Neutrophil (primary cell): ENCODE measurements around the gene SERPINB7.
A peak's percentile ranks its signal among the peaks of the same experiment; 100 is the strongest.

Experiments
- H3K27ac ChIP-seq: fragments of 200-600 bp; sonication (generic); 2 replicates; pipeline ENCODE4 v1.5.1; 2016; ENCODE audit warnings: mild to moderate bottlenecking, moderate library complexity
- H3K27me3 ChIP-seq: fragments of 200-600 bp; sonication (generic); 2 replicates; pipeline ENCODE4 v1.6.0; 2016; ENCODE audit warnings: mild to moderate bottlenecking
- H3K36me3 ChIP-seq: fragments of 200-600 bp; sonication (generic); 2 replicates; pipeline ENCODE4 v1.5.1; 2017
- H3K4me1 ChIP-seq, 2 experiments: fragments of 200-600 bp in 1 of 2; sonication (generic) in 1 of 2; 1 replicate in 1 of 2; 2 replicates in 1 of 2; pipeline versions ENCODE4 v1.5.1 to v1.6.1; 2013 to 2016; ENCODE audit warnings: low read depth in 1 of 2, low read length in 1 of 2, mild to moderate bottlenecking in 1 of 2, moderate library complexity in 1 of 2; ENCODE audit not compliant: control insufficient read depth in 1 of 2, insufficient read depth in 1 of 2
- H3K4me3 ChIP-seq, 2 experiments: fragments of 200-600 bp in 1 of 2; sonication (generic) in 1 of 2; 1 replicate in 1 of 2; 2 replicates in 1 of 2; pipeline ENCODE4 v1.5.1; 2013 to 2016; ENCODE audit warnings: low read depth in 1 of 2, low read length in 1 of 2, mild to moderate bottlenecking in 1 of 2, moderate library complexity in 1 of 2
- H3K9me3 ChIP-seq: fragments of 200-600 bp; sonication (generic); 2 replicates; pipeline ENCODE4 v1.5.1; 2016
- CTCF ChIP-seq: fragments of 200-600 bp; sonication (generic); IDR thresholded peaks from 2 replicates; pipeline ENCODE4 v1.5.1; 2016; ENCODE audit warnings: antibody characterized with exemption

The SERPINB7 gene

DNA sequence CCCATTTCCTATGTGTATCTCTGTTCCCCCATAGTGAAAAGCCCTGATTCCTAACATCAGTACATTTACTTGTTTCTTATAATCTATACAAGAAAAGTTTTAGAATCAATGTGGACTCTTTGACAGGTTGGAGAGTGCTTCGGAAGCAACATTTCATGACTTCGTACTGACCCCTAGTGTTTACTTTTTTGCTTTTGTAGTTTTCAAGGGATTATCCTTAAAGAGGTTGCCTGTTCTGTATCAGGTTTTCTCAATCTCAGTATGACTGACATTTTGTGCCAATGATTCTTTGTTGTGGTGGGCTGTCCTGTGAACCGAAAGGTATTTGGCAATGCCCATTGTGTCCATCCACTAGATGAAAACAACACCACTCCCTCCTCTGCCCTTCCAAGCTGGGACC is 69.0 kb downstream of the SERPINB7 start:
- Histone ChIP-seq H3K4me3 (no peak overlapping the region), H3K27ac (no peak overlapping the region), H3K27me3 (no peaks in the 10 kb centered on the region), H3K9me3 (no peaks in the 10 kb centered on the region), H3K36me3 (no peaks in the 10 kb centered on the region), H3K4me1 (no peaks in the 10 kb centered on the region)
- peak; percentile 25 for TF ChIP-seq CTCF

DNA sequence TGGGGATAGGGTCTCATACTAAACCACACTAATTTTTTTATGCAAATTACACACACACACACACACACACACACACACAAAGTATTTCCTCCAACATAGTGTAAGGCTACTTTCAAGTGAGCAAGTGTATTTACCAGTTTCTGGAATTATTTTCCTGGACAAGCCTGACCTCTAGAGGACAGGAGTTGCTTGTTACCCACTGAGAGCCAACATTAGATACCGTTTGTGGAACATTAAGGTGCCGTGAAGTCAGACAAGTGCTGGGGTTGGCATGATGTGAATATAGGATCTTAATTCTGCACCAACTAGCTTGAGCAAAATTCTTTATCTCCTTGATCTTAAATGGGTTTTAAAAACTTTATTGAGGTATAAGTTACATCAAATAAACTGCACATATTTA is 72.9 kb downstream of the SERPINB7 start:
- Histone ChIP-seq H3K27me3 (no peaks in the 10 kb centered on the region), H3K4me3 (no peak overlapping the region), H3K9me3 (no peaks in the 10 kb centered on the region), H3K4me1 (peaks cover 5 to 10% of the 10 kb centered on the region in 2 experiments), H3K36me3 (no peaks in the 10 kb centered on the region), H3K27ac (no peak overlapping the region)
- TF ChIP-seq CTCF, result peak; percentile 50

DNA sequence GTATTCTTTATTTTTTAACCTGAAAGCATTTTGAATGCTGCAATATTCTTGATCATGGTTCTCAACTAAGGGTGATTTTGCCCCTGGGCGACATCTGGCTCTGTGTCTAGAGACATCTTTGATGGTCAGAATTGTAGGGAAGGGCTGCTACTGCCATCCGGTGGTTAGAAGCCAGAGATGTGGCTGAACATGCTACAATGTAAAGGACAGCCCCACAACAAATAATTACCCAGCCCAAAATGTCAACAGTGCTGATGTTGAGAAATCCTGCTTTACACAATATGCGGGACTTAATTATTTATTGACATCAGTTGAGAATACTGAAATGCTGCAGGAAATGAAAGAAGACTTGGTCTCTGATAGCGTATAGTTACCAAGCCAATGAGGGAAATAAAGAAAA is 74.8 kb downstream of the SERPINB7 start:
- no peaks in the 10 kb centered on the region for H3K9me3 ChIP-seq
- no peaks in the 10 kb centered on the region for H3K36me3 ChIP-seq
- H3K27ac ChIP-seq, result no peak overlapping the region
- no peak for TF ChIP-seq CTCF
- H3K27me3 ChIP-seq, result no peaks in the 10 kb centered on the region
- peaks cover 5 to 10% of the 10 kb centered on the region in 2 experiments for H3K4me1 ChIP-seq
- H3K4me3 ChIP-seq, result no peak overlapping the region

- no peaks in the 10 kb centered on the region for H3K9me3 ChIP-seq
- no peak overlapping the region for H3K27ac ChIP-seq
- H3K4me1 ChIP-seq, result peaks cover 5 to 10% of the 10 kb centered on the region in 2 experiments
- no peaks in the 10 kb centered on the region for H3K36me3 ChIP-seq
- no peaks in the 10 kb centered on the region for H3K27me3 ChIP-seq
- no peak overlapping the region for H3K4me3 ChIP-seq
- TF ChIP-seq CTCF, result no peak
Measured at GRCh38 chr18:63850636-63851035, 75.4 kb downstream of the SERPINB7 start.
